DMS 273 (cell line): ENCODE measurements around the gene LAD1.

Experiments used
- DNase-seq: peaks from one replicate; lab custom pipeline; 2025; ENCODE audit not compliant: unreplicated experiment; lab: John Stamatoyannopoulos, UW

LAD1 gene

DNA sequence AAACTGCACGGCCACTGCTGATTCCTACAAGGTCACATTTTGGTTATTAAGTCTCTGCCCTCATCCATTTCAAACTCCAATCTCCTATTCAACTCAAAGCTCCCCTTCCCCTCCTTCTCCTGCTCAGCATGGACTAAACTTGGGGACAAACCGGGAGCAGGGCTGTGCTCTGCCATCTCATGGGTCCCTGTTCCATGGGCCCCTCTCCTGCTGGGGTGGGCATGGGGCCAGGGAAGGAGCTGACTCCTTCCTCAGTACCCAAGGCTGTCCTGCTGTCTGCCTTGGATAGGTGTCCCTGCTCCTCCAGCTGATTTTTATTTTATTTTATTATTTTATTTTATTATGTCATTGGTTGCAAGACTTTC, 48.8 kb downstream of the LAD1 start:
- DNase-seq = no peak

- no peak for DNase-seq
Observed at GRCh38 chr1:201349092-201349491, 50.0 kb downstream of the LAD1 start.

- DNase-seq = peak; percentile 85
Observed at GRCh38 chr1:201348211-201348566, 50.9 kb downstream of the LAD1 start.

DNA sequence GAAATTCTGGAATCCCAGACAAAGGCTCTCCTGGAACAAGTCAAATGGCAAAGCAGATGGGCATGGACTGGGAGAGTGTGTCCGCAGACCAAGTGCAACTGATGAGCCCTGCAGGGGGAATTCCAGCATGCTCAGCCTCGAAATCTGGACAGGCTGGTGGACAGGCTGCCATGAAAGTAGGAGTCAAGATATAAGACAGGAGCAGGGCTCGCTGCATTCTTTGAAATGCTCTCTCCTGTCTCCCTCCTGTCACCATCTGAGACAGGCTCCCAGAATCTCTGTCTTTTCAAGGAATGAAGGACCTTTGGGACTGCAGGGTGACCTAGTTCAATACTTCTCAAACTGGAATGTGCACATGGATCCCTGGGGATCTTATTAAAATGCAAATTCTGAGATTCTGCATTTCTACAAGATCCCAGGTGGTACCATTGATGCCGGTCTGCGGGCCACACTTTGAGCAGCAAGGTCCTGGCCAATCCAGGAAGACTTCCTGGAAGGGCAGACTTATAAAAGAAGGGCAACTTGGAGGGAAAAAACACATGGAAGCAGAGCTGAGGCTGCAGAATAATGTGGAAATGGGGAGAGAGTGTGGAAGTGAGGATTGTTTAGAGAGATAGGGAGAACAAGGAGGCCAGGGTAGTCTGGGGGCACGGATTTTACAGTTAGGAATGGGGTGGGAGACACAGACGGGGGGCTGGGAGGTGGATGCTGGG, 51.5 kb downstream of the LAD1 start:
- DNase-seq = no peak

DNA sequence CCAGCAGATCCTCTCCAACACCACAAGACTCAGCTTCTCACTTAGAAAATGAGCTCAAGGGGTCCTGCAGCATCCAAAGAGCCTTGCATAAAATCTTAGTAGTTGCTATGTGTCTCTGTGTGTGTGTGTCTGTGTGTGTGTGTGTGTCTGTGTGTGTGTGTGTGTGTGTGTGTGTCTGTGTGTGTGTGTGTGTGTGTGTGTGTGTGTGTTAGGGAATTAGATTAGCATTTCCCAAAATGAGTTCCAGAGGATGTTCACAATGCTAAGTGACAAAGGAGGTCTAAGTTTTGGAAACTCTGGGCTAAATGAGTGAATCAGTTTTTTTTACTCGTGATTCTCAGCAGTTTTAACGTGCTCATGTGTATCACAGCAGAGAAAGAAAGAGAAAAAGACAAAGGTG, 52.1 kb downstream of the LAD1 start:
- DNase-seq = no peak

GRCh38 chr1:201346337-201346939, 52.7 kb downstream of the LAD1 start:
- peak; percentile 69 for DNase-seq

DNA sequence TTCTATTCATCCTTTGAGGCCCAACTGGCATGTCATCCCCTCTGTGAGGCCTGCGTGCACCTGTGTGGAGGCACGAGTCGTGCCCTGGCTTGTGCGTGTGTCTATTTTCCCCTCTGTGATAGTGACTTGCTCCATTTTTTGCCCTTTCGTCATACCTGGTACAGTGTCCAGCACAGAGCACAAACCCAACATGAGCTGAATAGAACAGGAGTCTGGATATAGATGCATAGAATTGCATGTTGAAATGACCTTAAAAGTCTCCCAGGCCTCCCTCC, 54.1 kb downstream of the LAD1 start:
- DNase-seq = no peak

- DNase-seq = no peak
Observed at GRCh38 chr1:201344206-201345080, 54.7 kb downstream of the LAD1 start.

- no peak for DNase-seq
Observed at GRCh38 chr1:201341377-201341776, 57.7 kb downstream of the LAD1 start.

DNA sequence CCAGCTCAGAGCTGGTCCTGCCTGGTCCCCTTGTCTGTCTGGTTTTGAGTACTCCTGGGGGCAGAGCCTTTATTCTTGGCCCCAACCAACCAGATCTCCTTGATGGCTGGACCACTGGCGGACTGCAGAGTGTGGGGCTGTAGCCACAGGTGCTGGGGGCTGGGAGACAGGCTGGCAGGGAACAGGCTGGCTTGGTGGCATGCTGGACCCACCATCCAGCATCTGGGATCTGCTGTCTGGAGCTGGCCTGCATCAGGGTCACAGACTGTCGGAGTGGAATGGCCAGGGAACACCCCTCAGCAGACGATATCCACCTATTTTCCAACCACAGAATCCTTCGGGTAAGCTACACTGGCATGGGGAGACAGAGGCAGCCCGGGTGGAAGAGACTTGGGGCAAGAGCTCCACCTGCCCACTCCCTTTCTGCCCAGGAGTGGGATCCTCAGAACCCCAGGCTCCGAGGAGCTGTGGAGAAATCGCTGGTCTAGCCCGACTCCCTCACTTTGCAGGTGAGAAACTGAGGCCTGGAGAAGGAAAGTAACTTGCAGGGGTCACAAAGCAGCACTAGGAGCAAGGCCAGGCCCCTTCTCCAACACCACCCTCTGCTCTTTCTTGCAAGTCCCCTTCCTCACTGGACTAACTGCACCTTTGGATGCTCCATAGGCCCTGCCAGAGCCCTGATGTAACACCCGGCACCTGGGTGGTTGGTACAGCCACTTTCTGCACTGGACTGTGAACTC, 62.2 kb downstream of the LAD1 start:
- no peak for DNase-seq

DNA sequence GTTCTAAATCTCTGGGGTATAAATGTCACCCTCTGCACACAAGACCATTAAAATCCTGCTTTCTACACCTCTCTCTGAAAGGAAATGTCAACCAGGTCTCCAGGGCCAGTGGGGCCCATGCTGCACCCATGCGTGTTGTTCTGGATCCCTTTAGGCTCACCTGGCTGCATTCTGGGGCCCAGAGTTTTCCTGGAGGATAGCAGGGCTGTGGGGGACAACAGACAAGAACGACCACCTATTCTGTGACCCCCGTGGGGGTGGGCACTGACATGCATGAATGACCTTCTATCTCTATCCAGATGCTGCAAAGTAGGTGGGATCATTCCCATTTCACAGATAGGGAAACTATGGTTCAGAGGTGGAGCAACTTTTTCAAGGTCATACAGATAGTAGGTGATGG, 63.2 kb downstream of the LAD1 start:
- no peak for DNase-seq

DNA sequence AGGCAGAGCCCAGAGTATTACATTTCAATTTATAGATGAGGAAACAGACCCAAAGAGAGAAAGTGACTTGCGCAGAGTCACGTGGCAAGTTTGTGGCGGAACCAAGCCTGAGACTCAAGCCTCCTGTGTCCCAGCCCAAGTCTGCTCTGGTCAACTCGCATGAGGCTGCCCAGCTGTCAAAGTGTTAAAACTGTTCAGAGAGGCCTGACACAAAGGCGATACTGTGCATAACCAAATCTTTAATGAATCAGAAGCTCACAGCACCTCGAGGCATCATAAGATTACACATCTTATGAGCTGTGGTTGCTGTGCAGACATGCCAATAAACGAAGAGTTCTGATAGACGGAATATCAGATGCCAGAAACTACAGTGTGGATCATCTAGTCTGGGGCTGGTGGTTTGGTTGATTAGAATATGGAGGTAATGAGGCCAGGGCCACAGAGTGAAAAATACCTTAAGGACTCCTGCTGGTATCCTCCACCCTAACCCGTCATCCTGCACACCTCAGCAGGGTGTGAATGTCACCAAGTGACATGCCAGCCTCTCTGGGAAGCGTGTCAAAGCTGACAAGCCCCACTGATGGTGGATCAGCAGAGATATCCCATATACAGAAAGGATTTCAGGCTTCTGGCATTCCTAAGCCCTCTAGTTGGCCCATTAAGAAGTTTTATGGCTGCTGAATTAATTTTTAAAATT, 63.8 kb downstream of the LAD1 start:
- DNase-seq = no peak

DNA sequence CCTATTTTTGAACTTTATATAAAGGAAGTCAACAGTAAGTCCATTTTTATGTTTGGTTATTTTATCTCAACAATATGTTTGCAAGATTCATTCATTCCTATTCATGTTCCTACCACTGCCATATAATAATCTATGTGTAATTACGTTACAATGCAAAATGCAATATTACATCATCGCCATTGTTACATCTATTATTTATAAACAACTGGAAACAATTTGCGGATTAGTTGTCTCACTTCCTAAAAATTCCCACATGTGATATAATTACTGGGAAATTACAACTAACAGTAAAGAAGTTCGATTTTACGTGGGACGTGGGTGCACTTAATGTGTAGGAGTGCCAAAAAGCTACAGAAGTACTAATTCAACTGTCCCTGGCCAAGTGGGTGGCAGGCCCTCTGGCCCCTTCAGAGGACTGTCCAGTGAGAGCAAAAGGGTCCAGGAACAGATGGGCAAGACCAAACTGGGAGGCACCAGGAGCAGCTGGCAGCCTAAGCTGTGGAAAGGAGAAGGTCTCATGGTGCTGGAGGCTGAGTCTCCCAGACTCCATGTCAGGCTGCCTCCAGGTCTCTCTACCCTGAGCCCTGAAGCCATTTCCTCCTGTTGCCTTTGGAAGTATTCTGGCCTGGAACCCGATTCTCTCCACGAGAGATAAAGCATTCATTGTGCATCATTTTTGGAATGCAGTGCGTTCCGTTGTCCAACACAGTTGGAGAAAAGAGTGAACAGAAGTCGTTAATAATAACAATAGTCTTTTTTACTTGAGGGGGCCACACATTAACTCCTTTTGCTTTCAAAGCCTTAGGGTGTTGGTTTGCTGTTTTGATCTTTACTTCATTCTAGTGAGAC, 64.6 kb downstream of the LAD1 start:
- no peak for DNase-seq

- no peak for DNase-seq
Observed at GRCh38 chr1:201332616-201333335, 66.3 kb downstream of the LAD1 start.

DNA sequence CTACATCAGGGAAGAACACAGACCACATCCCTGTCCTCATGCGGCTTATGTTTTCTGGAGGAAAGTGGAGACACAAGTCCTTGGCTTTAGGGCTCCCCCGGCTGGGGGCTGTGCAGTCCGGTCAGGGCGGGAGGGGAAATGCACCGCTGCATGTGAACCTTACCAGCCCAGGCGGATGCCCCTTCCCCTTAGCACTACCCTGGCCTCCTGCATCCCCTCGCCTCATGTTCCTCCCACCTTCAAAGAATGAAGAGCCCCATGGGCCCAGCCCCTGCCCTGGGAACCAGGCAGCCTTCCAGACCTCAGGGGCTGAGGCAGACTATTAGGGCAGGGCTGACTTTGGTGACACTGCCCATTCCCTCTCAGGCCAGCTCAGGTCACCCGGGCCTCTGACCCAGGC, 67.1 kb downstream of the LAD1 start:
- DNase-seq = no peak

- DNase-seq = no peak
Observed at GRCh38 chr1:201331166-201331565, 68.0 kb downstream of the LAD1 start.
